ENCODE measurements around the gene RAB4A. TPM values are rescaled to one million over a fixed set of nuclear protein-coding genes. Genes with fewer than 3 reads are reported as not detected.

The RAB4A gene
- total and polyA plus RNA-seq, 2 of the 13 experiments (the other 11 are each of a cell fraction or from before 2014, with no cell fraction given): 56.0 to 80.1 TPM

GRCh38 chr1:229310833-229311232 is 39.9 kb downstream of the RAB4A start:
- no peak for ATAC-seq
- no peaks in the 10 kb centered on the region for H3K9me3 ChIP-seq (ENCODE audit: low read length)
- no peak overlapping the region for H3K9ac ChIP-seq (ENCODE audit: insufficient read depth, low read depth, low read length)
- no peaks in the 10 kb centered on the region for H4K20me1 ChIP-seq (ENCODE audit: insufficient read depth, low read length)
- no peak for TF ChIP-seq ARNT (IDR thresholded peaks at IDR 0.05)
- TF ChIP-seq KLF12 (CRISPR knock-in tag; IDR thresholded peaks at IDR 0.05; ENCODE audit: borderline replicate concordance): no peak
- no peak for TF ChIP-seq PRDM10 (CRISPR knock-in tag; IDR thresholded peaks at IDR 0.05; ENCODE audit: low read depth)
- TF ChIP-seq DPF2 (CRISPR knock-in tag; IDR thresholded peaks at IDR 0.05; ENCODE audit: borderline replicate concordance, low read depth): no peak
- TF ChIP-seq SOX13 (IDR thresholded peaks at IDR 0.05): no peak
- no peak for TF ChIP-seq SOX13 (CRISPR knock-in tag; conservative IDR thresholded peaks at IDR 0.05 in 1 of 2, IDR thresholded peaks at IDR 0.05 in 1 of 2)
- no peak for TF ChIP-seq GMEB1 (CRISPR knock-in tag; IDR thresholded peaks at IDR 0.05; ENCODE audit: borderline replicate concordance)
- no peak for TF ChIP-seq SPEN (CRISPR knock-in tag; IDR thresholded peaks at IDR 0.05; ENCODE audit: low read depth)
- no peak for TF ChIP-seq HOXA3 (CRISPR knock-in tag; IDR thresholded peaks at IDR 0.05)
- no peak for TF ChIP-seq RERE (CRISPR knock-in tag; IDR thresholded peaks at IDR 0.05; ENCODE audit: low read depth)
- no peak for TF ChIP-seq ZNF432 (CRISPR knock-in tag; IDR thresholded peaks at IDR 0.05; ENCODE audit: borderline replicate concordance)
- TF ChIP-seq ZMYM4 (CRISPR knock-in tag; IDR thresholded peaks at IDR 0.05): no peak
- TF ChIP-seq RBM22 (optimal IDR thresholded peaks at IDR 0.05; ENCODE audit: low read length): no peak
- TF ChIP-seq KDM5A (IDR thresholded peaks at IDR 0.05; ENCODE audit: borderline replicate concordance, low read length): no peak
- CTCF ChIA-PET (ENCODE audit: low intra/inter-chr PET ratio, low total read pairs): no interaction called here
- H3K36me3 ChIP-seq (replicated peaks in 1 of 2; ENCODE audit: control insufficient read depth in 1 of 2, insufficient read depth in 2 of 2, low read length in 2 of 2): peaks cover 3 to 40% of the 10 kb centered on the region in 2 experiments; a peak in 4 of 5 replicates
- no peak overlapping the region for H3K27ac ChIP-seq (ENCODE audit: extremely low read length, insufficient read depth, low read length)
- 89% methylated on average over 6 of the region's 6 CpGs for WGBS (ENCODE audit: low lambda C conversion rate)
- in situ Hi-C loops (cut with HindIII; ENCODE audit: extremely low pct_ligation_motif_present, low pct_unique_long_range_greater_than_20kb): no loop called here
- no peak overlapping the region for H3K4me3 ChIP-seq (replicated peaks in 1 of 3; ENCODE audit: insufficient read depth in 1 of 3, low read depth in 2 of 3, low read length in 3 of 3)
- no peak for FAIRE-seq
- no TSS peak for BruUV-seq (replicated peaks)
- H3K4me1 ChIP-seq (ENCODE audit: insufficient read depth, low read length): peaks cover 7% of the 10 kb centered on the region
- H3K27me3 ChIP-seq (ENCODE audit: control insufficient read depth in 1 of 2, insufficient read depth in 2 of 2, low read length in 2 of 2): no peaks in the 10 kb centered on the region
- no peaks in the 10 kb centered on the region for H3K79me2 ChIP-seq (ENCODE audit: insufficient read depth, low read length)
- no peak overlapping the region for H2AFZ ChIP-seq (ENCODE audit: low read length)
- POLR2A ChIA-PET: no interaction called here
- DNase-seq (ENCODE audit: low spot score): no peak
- intact Hi-C loops (cut with micrococcal nuclease; ENCODE audit: unreplicated experiment): no loop called here
- H3K4me2 ChIP-seq (ENCODE audit: low read depth, low read length): no peak overlapping the region

Measured in HepG2 (cell line).